Fibroblast of peridontal ligament (primary cell): ENCODE results near the gene USP8.
A peak's percentile ranks its signal among the peaks of the same experiment; 100 is the strongest.

ENCODE experiments used
- DNase-seq: peaks from one replicate; pipeline ENCODE4 v3.0.0-alpha.2; 2010; ENCODE audit errors: extremely low read depth

USP8 gene

DNA sequence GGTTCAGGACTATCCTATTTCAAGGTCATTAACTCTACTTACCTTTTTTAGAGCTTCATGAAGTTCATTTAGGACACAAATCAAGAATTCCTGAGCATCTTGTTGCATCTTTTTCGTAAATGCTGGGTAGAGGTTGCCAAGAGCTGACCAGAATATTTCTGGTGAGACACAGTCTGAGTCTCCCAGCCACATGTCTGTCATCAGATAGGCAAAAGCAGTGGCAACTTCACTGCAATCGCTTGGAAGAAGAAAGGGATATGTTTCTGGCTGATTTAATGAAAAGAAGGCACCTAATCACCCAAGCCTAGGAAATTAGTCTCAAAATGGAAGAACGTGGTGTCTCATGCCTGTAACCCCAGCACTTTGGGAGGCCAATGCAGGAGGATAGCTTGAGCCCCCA, 119.4 kb downstream of the USP8 start:
- peak; percentile 57 for DNase-seq

DNA sequence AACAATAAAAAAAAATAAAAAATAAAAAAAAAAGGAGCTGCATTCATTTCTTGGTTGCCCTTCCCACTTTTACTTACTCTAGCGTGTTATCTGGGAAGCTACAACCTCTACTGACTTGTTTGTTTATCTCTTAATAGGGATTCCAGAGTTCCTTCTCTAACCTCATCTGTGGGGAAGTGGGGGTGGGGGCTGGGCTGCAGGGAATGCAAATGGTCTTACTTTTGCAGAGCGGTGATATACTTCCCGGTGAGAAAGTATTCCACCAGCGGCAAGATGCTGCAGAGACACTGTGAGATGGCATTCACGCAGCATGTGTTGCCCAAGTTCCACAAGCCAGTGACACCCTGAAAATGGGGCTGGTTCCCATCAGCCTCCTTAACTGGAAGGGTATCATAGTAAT, 120.2 kb downstream of the USP8 start:
- DNase-seq = no peak

DNA sequence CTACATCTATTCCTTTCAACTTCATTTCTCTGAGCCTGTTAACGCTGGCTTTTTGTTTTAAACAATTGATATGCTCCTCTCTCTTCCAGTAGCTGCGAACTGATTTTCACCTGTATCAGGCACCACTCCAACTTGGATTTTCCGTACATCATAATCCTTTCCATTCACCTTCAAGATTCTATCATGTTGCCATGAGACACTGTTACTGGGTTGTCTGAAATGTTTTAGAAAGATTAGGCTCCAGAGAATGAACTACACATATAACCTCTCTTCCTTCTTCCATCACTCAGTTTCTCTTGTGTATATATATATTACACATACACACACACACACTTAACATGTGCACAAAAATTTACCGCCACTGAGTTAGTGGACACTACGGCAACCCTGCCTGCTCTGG, 122.4 kb downstream of the USP8 start, which contains the start of gene USP50:
USP50 (minus strand) TSS at position 101 of the 400 bp plus-strand sequence. CDS start 141 bp downstream, outside the sequence.
- no peak for DNase-seq

DNA sequence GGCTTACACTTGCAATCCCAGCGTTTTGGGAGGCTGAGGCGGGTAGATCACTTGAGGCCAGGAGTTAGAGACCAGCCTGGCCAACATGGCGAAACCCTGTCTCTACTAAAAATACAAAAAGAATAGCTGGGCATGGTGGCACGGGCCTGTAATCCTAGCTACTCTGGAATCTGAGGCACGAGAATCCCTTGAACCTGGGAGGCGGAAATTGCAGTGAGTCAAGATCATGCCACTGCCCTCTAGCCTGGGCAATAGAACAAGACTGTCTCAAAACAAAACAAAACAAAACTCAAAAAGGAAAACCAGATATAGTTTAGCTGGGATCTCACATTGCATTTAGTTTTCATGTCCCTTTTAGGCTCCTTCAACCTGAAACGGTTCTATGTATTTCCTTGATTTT, 125.1 kb downstream of the USP8 start:
- DNase-seq = no peak

- DNase-seq = no peak
Measured at GRCh38 chr15:50552238-50552637, 128.0 kb downstream of the USP8 start.

DNA sequence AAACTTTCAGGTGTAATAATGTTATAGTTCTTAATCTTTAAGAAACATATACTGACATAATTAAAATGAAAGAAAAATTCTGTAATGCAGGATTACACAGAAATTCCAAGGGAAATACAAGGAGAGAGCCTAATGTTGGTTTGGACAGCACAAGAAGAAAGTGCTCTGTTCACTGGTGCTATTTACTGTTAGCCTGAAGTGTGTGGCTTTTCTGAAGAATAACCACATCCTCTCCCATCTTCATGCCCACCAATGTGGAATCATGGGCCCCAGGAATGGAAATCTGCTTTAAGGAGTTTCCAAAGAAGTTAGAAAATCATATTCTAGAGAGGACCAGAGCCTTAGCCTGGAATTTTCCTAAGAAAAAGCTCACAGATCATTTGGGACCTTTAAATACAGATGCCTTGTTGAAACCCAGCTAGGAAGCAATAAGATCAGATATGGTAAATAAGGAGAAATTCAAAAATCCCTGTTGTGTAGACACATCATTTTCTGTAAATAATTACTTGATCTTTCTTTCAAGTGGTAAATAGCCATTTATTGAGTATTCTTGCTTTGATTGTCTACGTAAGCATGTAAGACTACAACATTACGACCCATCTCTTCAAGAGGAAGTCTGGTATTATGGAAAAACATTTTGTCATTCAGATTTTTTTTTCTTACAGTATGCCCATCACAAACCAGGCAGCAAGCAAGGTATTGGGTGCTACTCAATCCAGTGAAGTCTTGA, 132.6 kb downstream of the USP8 start:
- no peak for DNase-seq

GRCh38 chr15:50558012-50558411, 133.8 kb downstream of the USP8 start:
- DNase-seq = no peak

GRCh38 chr15:50562735-50563640, 138.8 kb downstream of the USP8 start:
- DNase-seq = peak; percentile 32

DNA sequence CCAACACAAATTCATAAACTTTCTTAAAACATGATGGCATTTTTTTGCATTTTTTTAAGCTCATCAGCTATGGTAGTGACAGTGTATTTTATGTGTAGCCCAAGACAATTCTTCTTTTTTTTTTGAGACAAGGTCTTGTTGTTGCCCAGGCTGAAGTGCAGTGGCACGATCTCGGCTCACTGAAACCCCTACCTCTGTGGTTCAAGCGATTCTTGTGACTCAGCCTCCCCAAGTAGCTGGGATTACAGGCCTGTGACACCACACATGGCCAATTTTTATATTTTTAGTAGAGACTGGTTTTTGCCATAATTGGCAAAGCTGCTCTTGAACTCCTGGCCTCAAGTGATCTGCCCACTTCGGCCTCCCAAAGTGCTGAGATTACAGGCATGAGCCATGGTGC, 139.6 kb downstream of the USP8 start:
- no peak for DNase-seq
